ENCODE measurements around the gene GPR173. TPM values are rescaled to one million over a fixed set of nuclear protein-coding genes. Genes with fewer than 3 reads are reported as not detected.

Gene GPR173
- total and polyA plus RNA-seq, 2 of the 8 experiments (the other 6 are each of a cell fraction or from before 2014, with no cell fraction given), result 7.0 to 11.3 TPM

- no peak overlapping the region for H3K9ac ChIP-seq (replicated peaks in 1 of 4; ENCODE audit: extremely low read depth in 1 of 4, low read depth in 3 of 4, low read length in 3 of 4)
- H3K23me2 ChIP-seq (ENCODE audit: low read depth, low read length), result no peaks in the 10 kb centered on the region
- no peak overlapping the region for H2AFZ ChIP-seq (ENCODE audit: low read length)
- H3K4me3 ChIP-seq (ENCODE audit: extremely low read depth in 1 of 4, insufficient read depth in 2 of 4, low read depth in 3 of 4, low read length in 4 of 4), result no peak overlapping the region
- H3K36me3 ChIP-seq (ENCODE audit: control insufficient read depth in 2 of 4, insufficient read depth in 4 of 4, low read length in 3 of 4), result no peaks in the 10 kb centered on the region
- no peak overlapping the region for H4K5ac ChIP-seq (ENCODE audit: insufficient read length, low read depth, low read length)
- H2BK15ac ChIP-seq (ENCODE audit: low read length), result no peak overlapping the region
- H3K14ac ChIP-seq (ENCODE audit: insufficient read length), result no peak overlapping the region
- ChIA-PET CTCF (ENCODE audit: partially characterized antibody) (no interaction called here), POLR2A (ENCODE audit: partially characterized antibody) (no interaction called here)
- H2BK12ac ChIP-seq (ENCODE audit: low read depth, low read length), result no peak overlapping the region
- H3K18ac ChIP-seq (ENCODE audit: extremely low read depth, low read length), result no peak overlapping the region
- WGBS, 2 experiments (ENCODE audit: extremely low coverage in 1 of 2, insufficient coverage in 1 of 2, insufficient read length in 1 of 2, insufficient replicate concordance in 2 of 2, low coverage in 1 of 2, low lambda C conversion rate in 2 of 2, missing lambda C conversion rate in 1 of 2), result no CpG with 5 or more reads among the region's 1 CpG
- no peak for DNase-seq (ENCODE audit: low read depth in 1 of 2, low spot score in 2 of 2)
- no peak overlapping the region for H2BK20ac ChIP-seq (ENCODE audit: low read length)
- no peak overlapping the region for H3K4me2 ChIP-seq (ENCODE audit: insufficient read depth in 1 of 2, low read depth in 2 of 2, low read length in 2 of 2)
- no peak overlapping the region for H2BK120ac ChIP-seq (replicated peaks; ENCODE audit: low read depth, low read length)
- H4K91ac ChIP-seq (replicated peaks; ENCODE audit: insufficient read length, low read length), result no peak overlapping the region
- no peak overlapping the region for H3K27ac ChIP-seq (ENCODE audit: low read depth, low read length)
- H3K4ac ChIP-seq (replicated peaks; ENCODE audit: insufficient read length, low read depth, low read length), result no peak overlapping the region
- TF ChIP-seq NRF1 (IDR thresholded peaks at IDR 0.05; ENCODE audit: low read depth, low read length) (no peak), BRCA1 (IDR thresholded peaks at IDR 0.05; ENCODE audit: low read depth, low read length) (no peak), RNF2 (IDR thresholded peaks at IDR 0.05; ENCODE audit: borderline replicate concordance, low read depth, low read length, missing control alignments, poor library complexity, severe bottlenecking) (no peak), CHD1 (IDR thresholded peaks at IDR 0.05; ENCODE audit: low read depth, low read length) (no peak), CBX8 (IDR thresholded peaks at IDR 0.05; ENCODE audit: borderline replicate concordance, low read depth, low read length) (no peak), RXRA (IDR thresholded peaks at IDR 0.05; ENCODE audit: insufficient read depth, low read depth, low read length) (no peak), POLR2AphosphoS5 (IDR thresholded peaks at IDR 0.05; ENCODE audit: low read depth, low read length) (no peak), SRF (IDR thresholded peaks at IDR 0.05; ENCODE audit: low read depth, low read length) (no peak), EGR1 (IDR thresholded peaks at IDR 0.05; ENCODE audit: borderline replicate concordance, low read depth, low read length) (no peak), CHD2 (IDR thresholded peaks at IDR 0.05; ENCODE audit: low read length) (no peak), ASH2L (IDR thresholded peaks at IDR 0.05; ENCODE audit: low read length) (no peak), SP4 (IDR thresholded peaks at IDR 0.05; ENCODE audit: low read length) (no peak), BACH1 (IDR thresholded peaks at IDR 0.05; ENCODE audit: low read length) (no peak)
- TF ChIP-seq, protein P1, sequence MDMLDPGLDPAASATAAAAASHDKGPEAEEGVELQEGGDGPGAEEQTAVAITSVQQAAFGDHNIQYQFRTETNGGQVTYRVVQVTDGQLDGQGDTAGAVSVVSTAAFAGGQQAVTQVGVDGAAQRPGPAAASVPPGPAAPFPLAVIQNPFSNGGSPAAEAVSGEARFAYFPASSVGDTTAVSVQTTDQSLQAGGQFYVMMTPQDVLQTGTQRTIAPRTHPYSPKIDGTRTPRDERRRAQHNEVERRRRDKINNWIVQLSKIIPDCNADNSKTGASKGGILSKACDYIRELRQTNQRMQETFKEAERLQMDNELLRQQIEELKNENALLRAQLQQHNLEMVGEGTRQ (IDR thresholded peaks at IDR 0.05; ENCODE audit: low read length), result no peak
- no peak overlapping the region for H2AK5ac ChIP-seq (ENCODE audit: low read depth, low read length)
- no peak overlapping the region for H2BK5ac ChIP-seq (ENCODE audit: low read depth, low read length)
- H3K56ac ChIP-seq (replicated peaks; ENCODE audit: insufficient read length, low read depth, low read length), result no peak overlapping the region
- H3K23ac ChIP-seq (ENCODE audit: insufficient read length), result no peak overlapping the region
- no peak for FAIRE-seq
- no peaks in the 10 kb centered on the region for H4K20me1 ChIP-seq (replicated peaks in 1 of 2; ENCODE audit: control insufficient read depth in 1 of 2, insufficient read depth in 2 of 2, low read length in 2 of 2)
- H3K4me1 ChIP-seq (replicated peaks in 1 of 4; ENCODE audit: control insufficient read depth in 3 of 4, insufficient read depth in 4 of 4, low read length in 3 of 4), result no peaks in the 10 kb centered on the region
- H3K79me2 ChIP-seq (ENCODE audit: control insufficient read depth in 1 of 2, insufficient read depth in 2 of 2, low read length in 2 of 2), result no peaks in the 10 kb centered on the region
- H3K79me1 ChIP-seq (ENCODE audit: low read depth, low read length), result no peaks in the 10 kb centered on the region
- H3K9me3 ChIP-seq (ENCODE audit: insufficient read depth in 2 of 2, low read depth in 1 of 2, low read length in 1 of 2), result no peaks in the 10 kb centered on the region
- no peaks in the 10 kb centered on the region for H3K27me3 ChIP-seq (replicated peaks in 1 of 4; ENCODE audit: control insufficient read depth in 3 of 4, extremely low read depth in 1 of 4, insufficient read depth in 3 of 4, low read length in 3 of 4)
- no peak overlapping the region for H4K8ac ChIP-seq (ENCODE audit: extremely low read depth, insufficient read depth, low read length)
Observed at GRCh38 chrX:53028678-53029077, 19.9 kb upstream of the GPR173 start.
